BLaER1 treated with 17β-estradiol and CSF1 and Interleukin-3, amounts not matched to agents 10 nM and 100 nM (cell line): ENCODE data around the gene FNDC3B.

Experiments used
- H3K27ac ChIP-seq, 11 experiments: shearing (Covaris generic); formaldehyde crosslinking; 2 replicates each; pipeline ENCODE4 v1.8.1; 2022
- H3K27me3 ChIP-seq, 11 experiments: shearing (Covaris generic); formaldehyde crosslinking; 2 replicates each; pipeline ENCODE4 v1.8.1; 2022
- H3K36me3 ChIP-seq, 11 experiments: shearing (Covaris generic); formaldehyde crosslinking; 2 replicates each; pipeline ENCODE4 v1.8.1; 2022
- H3K4me1 ChIP-seq, 10 experiments: shearing (Covaris generic); formaldehyde crosslinking; 2 replicates each; pipeline ENCODE4 v1.8.1; 2022
- H3K4me2 ChIP-seq, 11 experiments: shearing (Covaris generic); formaldehyde crosslinking; 2 replicates each; pipeline ENCODE4 v1.8.1; 2022
- H3K4me3 ChIP-seq, 10 experiments: shearing (Covaris generic); formaldehyde crosslinking; 2 replicates each; pipeline ENCODE4 v1.8.1; 2022
- H3K9ac ChIP-seq, 11 experiments: shearing (Covaris generic); formaldehyde crosslinking; 2 replicates each; pipeline ENCODE4 v1.8.1; 2022
- H3K9me3 ChIP-seq, 11 experiments: shearing (Covaris generic); formaldehyde crosslinking; replicated peaks in 1 of 11; 2 replicates each; pipeline ENCODE4 v1.8.1; 2022
- H4K20me1 ChIP-seq, 11 experiments: shearing (Covaris generic); formaldehyde crosslinking; 2 replicates each; pipeline ENCODE4 v1.8.1; 2022
- Cebpa-rat ChIP-seq, 11 experiments: shearing (Covaris generic); IDR thresholded peaks; 2 replicates each; pipeline ENCODE4 v1.8.1; 2022

FNDC3B gene

DNA sequence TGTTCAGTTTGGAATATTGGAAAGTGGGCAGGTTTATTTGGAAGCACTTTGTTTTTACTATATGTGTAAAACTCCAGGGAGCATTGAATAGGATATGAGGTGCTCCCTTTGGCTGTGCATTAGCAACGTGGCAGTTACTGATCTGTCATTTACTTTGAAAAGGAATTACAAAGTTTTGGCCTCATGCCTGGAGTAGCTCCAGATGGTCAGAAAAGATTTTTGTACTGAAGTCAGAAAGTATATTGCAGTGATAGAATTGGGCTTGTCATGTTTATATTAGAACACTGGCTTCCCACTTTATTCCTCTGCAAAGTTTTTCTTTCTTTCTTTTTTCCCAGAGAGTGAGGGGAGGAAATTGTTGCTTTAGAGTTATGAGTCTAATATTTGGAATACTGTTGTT, 26.1 kb downstream of the FNDC3B start:
- Histone ChIP-seq H3K4me1 (peaks cover 16 to 90% (median 41%) of the 10 kb centered on the region in 10 experiments), H3K4me2 (peak overlapping the region in 4 of 11 experiments; percentile 1 to 91 (median 41); a peak in 8 of 22 replicates), H3K36me3 (peaks cover 8 to 62% (median 16%) of the 10 kb centered on the region in 11 experiments; a peak in 16 of 22 replicates), H3K4me3 (no peak overlapping the region), H3K9me3 (peaks cover 0 to 12% (median 6%) of the 10 kb centered on the region in 11 experiments; a peak in 14 of 22 replicates), H3K9ac (no peak overlapping the region), H3K27me3 (no peaks in the 10 kb centered on the region), H4K20me1 (peaks cover 26 to 74% (median 52%) of the 10 kb centered on the region in 11 experiments; a peak in 18 of 22 replicates), H3K27ac (no peak overlapping the region)
- no peak for TF ChIP-seq Cebpa-rat (IDR thresholded peaks at IDR 0.05)

DNA sequence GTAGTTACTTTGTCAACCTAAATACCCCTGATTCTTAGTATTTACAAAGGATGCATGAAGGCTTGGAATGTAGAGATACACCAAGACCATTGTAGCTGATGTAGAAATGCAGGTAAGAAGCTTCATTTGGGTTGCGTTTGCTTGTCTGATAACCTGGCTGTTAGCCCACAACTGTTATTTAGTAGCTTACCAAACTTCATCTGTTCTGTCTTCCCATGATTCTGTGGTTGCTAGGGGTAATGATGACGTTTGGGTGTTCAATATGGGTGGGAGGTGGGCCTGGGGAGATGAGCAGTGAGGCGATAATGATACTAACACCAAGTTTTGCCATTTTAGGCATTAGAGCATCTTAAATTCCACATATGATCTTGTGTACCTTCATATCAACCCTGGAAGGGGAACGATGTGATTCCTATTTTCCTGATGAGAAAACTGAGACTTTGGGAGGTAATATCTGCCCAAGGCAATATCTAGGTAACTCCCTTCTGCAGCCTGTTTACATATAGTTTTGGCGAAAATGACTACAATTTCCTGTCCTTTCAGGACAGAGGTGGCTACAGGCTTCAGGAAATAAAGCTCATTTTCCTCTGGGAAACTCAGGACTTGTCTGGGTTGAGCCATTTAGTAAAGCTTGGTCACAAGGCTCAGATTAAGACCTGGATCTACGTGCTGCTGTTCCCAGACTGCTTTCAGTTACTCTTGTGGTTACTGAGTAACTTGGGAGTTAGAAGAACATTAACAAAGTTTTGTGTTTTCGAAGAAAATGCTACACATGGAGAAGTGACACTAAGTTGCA, 26.8 kb downstream of the FNDC3B start:
- no peak overlapping the region for H3K9ac ChIP-seq
- H3K27ac ChIP-seq, result no peak overlapping the region
- H3K36me3 ChIP-seq, result peaks cover 8 to 66% (median 16%) of the 10 kb centered on the region in 11 experiments; a peak in 16 of 22 replicates
- no peaks in the 10 kb centered on the region for H3K27me3 ChIP-seq
- no peak for TF ChIP-seq Cebpa-rat (IDR thresholded peaks at IDR 0.05)
- H3K4me2 ChIP-seq, result peak overlapping the region in 8 of 11 experiments; percentile 5 to 91 (median 28); a peak in 12 of 22 replicates
- peaks cover 14 to 86% (median 38%) of the 10 kb centered on the region in 10 experiments for H3K4me1 ChIP-seq
- no peak overlapping the region for H3K4me3 ChIP-seq
- peaks cover 26 to 77% (median 53%) of the 10 kb centered on the region in 11 experiments; a peak in 18 of 22 replicates for H4K20me1 ChIP-seq
- H3K9me3 ChIP-seq, result peaks cover 0 to 12% (median 6%) of the 10 kb centered on the region in 11 experiments; a peak in 14 of 22 replicates

DNA sequence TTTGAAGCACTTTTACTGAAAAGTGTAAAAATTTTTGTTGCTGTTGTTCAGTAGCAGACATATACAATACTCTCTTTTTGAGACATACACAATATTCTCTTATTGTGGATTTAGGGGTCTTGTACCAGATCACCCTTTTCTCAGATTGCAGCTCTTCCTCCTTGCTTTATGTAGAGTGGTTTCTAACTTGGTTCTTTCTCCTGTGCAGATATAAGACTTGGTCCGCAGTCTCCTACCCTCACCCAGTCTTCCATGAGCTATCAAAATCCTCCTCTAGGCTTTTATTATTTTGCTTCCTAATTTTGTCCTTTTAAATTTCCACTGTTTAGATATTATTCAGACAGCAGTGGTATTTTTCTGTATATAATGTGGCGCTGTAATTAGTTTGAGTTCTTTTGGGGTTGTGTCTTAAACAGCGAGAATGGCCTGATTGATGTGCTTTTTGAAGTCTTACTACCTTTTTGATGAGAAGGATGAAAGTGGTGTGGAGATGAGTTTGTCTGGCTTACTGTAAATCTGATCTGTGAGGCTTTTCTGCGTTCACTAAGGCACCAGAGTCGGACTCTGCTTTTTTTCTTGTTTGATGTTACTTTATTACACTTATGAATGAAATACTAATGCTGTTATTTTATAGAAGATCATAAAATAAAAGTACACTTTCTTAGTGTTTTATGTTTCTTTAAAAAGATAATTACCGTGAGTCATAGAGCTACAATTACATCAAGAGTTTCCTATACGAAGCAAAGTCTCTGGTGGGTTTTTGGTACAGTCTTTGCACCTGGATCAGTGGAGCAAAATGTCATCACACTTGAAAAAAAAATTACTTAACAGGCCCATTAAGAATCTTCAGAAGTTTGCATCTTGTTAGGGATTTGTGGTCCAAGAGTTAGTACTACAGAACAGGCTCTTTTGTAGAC, 27.8 kb downstream of the FNDC3B start:
- Histone ChIP-seq H3K9ac (no peak overlapping the region), H3K4me1 (peaks cover 4 to 79% (median 28%) of the 10 kb centered on the region in 10 experiments), H3K27me3 (no peaks in the 10 kb centered on the region), H4K20me1 (peaks cover 26 to 85% (median 54%) of the 10 kb centered on the region in 11 experiments; a peak in 18 of 22 replicates), H3K4me2 (peak overlapping the region in 4 of 11 experiments; percentile 4 to 91 (median 30); a peak in 3 of 22 replicates), H3K9me3 (peaks cover 0 to 12% (median 6%) of the 10 kb centered on the region in 11 experiments; a peak in 14 of 22 replicates), H3K4me3 (no peak overlapping the region), H3K27ac (no peak overlapping the region), H3K36me3 (peaks cover 9 to 74% (median 18%) of the 10 kb centered on the region in 11 experiments; a peak in 16 of 22 replicates)
- no peak for TF ChIP-seq Cebpa-rat (IDR thresholded peaks at IDR 0.05)

DNA sequence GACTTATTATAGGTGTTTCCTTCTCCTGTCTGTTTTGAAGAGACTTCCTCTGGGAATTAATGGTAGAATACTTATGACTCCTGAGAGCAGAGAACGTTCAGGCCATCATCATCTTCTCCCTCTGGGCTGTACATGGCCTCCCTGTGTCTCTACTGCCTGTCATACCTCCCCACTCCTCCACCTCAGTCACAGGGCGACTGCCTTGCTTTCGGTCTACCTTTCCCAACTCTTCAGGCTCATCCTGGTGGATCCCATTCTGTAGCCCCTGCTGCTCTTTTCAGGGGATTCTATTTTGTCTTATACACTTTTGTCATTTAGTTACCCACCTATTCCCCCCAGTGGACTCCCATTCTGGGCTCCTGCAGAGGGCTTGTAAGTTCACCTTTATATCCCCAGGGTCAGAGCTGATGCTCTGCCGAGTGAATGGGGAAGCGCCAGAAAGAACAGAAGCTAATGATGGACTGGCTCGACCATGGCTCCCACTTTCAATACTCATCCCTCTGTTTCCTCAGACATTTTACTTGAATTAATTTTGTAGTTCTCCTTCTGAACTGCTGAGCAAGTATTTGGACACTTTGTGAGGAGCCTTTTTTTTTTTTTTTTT, 28.6 kb downstream of the FNDC3B start:
- peak overlapping the region in 4 of 11 experiments; percentile 4 to 24 (median 10); a peak in 4 of 22 replicates for H3K4me2 ChIP-seq
- H4K20me1 ChIP-seq, result peaks cover 26 to 87% (median 54%) of the 10 kb centered on the region in 11 experiments; a peak in 18 of 22 replicates
- peaks cover 0 to 76% (median 22%) of the 10 kb centered on the region in 10 experiments; a peak in 17 of 20 replicates for H3K4me1 ChIP-seq
- no peaks in the 10 kb centered on the region for H3K27me3 ChIP-seq
- no peak for TF ChIP-seq Cebpa-rat (IDR thresholded peaks at IDR 0.05)
- H3K4me3 ChIP-seq, result no peak overlapping the region
- peaks cover 0 to 12% (median 6%) of the 10 kb centered on the region in 11 experiments; a peak in 14 of 22 replicates for H3K9me3 ChIP-seq
- H3K27ac ChIP-seq, result no peak overlapping the region
- peaks cover 9 to 82% (median 22%) of the 10 kb centered on the region in 11 experiments; a peak in 19 of 22 replicates for H3K36me3 ChIP-seq
- no peak overlapping the region for H3K9ac ChIP-seq

DNA sequence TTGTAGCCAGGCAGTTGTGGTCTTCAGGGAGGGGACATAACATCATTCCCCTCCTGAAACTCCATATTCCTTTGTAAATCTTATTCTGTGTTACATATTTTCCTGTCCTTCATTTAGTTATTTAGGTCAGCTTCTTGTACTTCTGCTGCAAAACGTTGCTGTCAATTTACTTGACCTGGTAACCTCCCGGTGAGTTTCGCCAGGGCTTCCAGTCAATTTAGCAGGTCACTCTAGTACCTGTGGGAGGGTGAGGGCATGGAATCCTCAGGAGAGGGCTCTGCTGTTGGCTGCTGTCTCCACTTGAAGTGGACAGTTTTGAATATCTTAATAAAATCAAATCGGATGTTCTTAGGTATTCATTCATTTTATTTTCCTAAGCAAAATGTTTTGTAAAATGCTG, 29.6 kb downstream of the FNDC3B start:
- no peak overlapping the region for H3K4me2 ChIP-seq
- H3K4me1 ChIP-seq, result peaks cover 0 to 76% (median 19%) of the 10 kb centered on the region in 10 experiments; a peak in 15 of 20 replicates
- no peak for TF ChIP-seq Cebpa-rat (IDR thresholded peaks at IDR 0.05)
- H3K9me3 ChIP-seq, result peaks cover 0 to 7% (median 2%) of the 10 kb centered on the region in 11 experiments; a peak in 13 of 22 replicates
- peaks cover 5 to 87% (median 26%) of the 10 kb centered on the region in 11 experiments; a peak in 19 of 22 replicates for H3K36me3 ChIP-seq
- no peak overlapping the region for H3K27ac ChIP-seq
- H3K9ac ChIP-seq, result no peak overlapping the region
- H3K27me3 ChIP-seq, result no peaks in the 10 kb centered on the region
- H3K4me3 ChIP-seq, result no peak overlapping the region
- peaks cover 26 to 96% (median 54%) of the 10 kb centered on the region in 11 experiments; a peak in 18 of 22 replicates for H4K20me1 ChIP-seq

DNA sequence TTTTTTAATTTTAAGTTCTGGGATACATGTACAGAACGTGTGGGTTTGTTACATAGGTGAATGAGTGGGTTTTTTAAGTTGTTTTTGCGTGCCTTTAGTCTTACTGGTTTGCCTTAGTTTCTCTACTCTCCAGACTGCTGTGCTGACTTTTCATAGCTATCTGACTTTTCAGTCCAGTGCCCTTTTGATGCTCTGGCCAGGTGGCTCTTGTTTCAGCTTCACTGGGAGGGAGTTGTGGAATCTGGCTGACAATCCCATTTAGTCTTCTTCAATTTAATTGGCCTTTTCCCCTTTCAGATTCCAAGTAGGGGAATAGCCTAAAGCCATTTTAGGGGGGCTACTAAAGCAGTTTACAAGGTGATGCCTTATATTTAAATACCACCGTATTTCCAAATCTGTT, 30.1 kb downstream of the FNDC3B start:
- Histone ChIP-seq H3K9ac (no peak overlapping the region), H3K36me3 (peaks cover 0 to 85% (median 22%) of the 10 kb centered on the region in 11 experiments; a peak in 14 of 22 replicates), H3K4me1 (peaks cover 0 to 76% (median 22%) of the 10 kb centered on the region in 10 experiments; a peak in 16 of 20 replicates), H3K27me3 (no peaks in the 10 kb centered on the region), H3K4me2 (0 out of 22 replicates have a peak overlapping the region, but pooled peaks of 1 of the 11 experiments have one; percentile 1), H4K20me1 (peaks cover 26 to 99% (median 58%) of the 10 kb centered on the region in 11 experiments; a peak in 18 of 22 replicates), H3K9me3 (peaks cover 0 to 7% (median 0%) of the 10 kb centered on the region in 11 experiments; a peak in 1 of 22 replicates), H3K27ac (no peak overlapping the region), H3K4me3 (no peak overlapping the region)
- no peak for TF ChIP-seq Cebpa-rat (IDR thresholded peaks at IDR 0.05)

DNA sequence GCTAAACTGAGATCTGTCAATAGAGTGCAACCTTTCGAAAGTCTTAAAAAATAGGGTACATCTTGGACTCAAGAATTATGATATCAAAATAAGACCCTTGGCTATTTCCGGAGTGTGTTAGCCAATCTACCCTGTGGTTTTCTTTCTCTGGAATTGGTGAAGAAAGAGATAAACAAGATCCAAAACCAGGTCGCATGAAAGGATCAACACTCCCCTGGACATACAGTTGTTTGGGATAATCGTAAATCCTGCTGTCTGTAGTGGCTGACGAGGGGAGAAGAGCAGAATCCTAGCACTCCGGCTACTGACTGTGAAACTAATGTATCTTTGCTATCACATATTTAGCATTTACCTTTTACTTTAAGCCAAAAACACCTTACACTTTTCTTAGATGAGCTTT, 30.9 kb downstream of the FNDC3B start:
- H3K4me3 ChIP-seq, result no peak overlapping the region
- no peak overlapping the region for H3K27ac ChIP-seq
- no peaks in the 10 kb centered on the region for H3K27me3 ChIP-seq
- 0 out of 22 replicates have a peak overlapping the region, but pooled peaks of 1 of the 11 experiments have one; percentile 1 for H3K4me2 ChIP-seq
- H3K4me1 ChIP-seq, result peaks cover 0 to 76% (median 23%) of the 10 kb centered on the region in 10 experiments; a peak in 16 of 20 replicates
- TF ChIP-seq Cebpa-rat (IDR thresholded peaks at IDR 0.05), result no peak
- peaks cover 26 to 99% (median 57%) of the 10 kb centered on the region in 11 experiments; a peak in 18 of 22 replicates for H4K20me1 ChIP-seq
- no peak overlapping the region for H3K9ac ChIP-seq
- H3K9me3 ChIP-seq, result peaks cover 0 to 7% (median 0%) of the 10 kb centered on the region in 11 experiments; a peak in 1 of 22 replicates
- H3K36me3 ChIP-seq, result peaks cover 0 to 81% (median 20%) of the 10 kb centered on the region in 11 experiments; a peak in 13 of 22 replicates
